ENCODE measurements around the gene PACS1.
A peak's percentile ranks its signal among the peaks of the same experiment; 100 is the strongest.
"Not testable (repeated sequence)": the region's sequence is repeated elsewhere in the genome, so short reads cannot be mapped to it uniquely, and the experiment has no call there.

The PACS1 gene

DNA sequence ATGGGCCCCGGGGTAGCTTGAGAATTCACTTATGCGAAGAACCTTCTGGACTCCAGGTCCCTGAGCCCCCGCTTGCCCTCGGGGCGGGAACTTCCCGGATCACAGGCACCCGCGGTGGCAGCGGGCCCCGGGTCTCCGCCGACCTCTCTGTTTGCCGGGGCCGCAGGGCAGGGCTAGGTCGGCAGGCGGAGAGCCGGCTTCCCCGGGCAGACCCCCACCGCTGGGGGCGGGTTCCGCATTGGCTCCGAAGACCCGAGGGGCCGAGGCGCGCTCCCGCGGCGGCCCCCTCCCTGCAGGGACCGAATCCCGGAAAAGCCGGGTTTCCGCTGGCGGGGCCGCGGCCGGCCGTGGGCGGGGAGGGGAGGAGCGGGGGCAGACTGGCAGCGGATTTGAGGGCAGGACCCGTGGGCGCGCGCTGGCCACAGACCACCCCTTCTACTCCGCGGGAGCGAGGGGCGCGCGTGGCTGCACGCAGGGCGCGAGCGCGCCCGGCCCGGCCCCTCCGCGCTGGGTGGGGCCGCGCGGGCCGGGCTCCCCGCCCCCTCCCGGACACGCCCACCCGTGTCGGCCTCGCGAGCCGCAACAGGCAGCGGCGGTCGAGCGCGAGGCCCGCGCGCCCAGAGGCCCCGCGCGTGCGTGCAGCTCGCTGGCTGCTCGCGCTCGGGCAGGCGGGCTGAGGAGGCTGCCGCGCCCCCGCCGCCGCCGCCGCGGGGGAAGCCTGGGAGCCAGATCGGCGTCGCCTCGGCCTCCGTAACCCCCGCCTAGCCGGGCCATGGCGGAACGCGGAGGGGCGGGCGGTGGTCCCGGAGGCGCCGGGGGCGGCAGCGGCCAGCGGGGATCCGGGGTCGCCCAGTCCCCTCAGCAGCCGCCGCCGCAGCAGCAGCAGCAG is at the start of gene PACS1:
PACS1 (plus strand) TSS at position 558 of the 889 bp plus-strand sequence; CDS start at position 773, 215 bp downstream.
- DNase-seq (ENCODE audit: low spot score), result peak; percentile 80

DNA sequence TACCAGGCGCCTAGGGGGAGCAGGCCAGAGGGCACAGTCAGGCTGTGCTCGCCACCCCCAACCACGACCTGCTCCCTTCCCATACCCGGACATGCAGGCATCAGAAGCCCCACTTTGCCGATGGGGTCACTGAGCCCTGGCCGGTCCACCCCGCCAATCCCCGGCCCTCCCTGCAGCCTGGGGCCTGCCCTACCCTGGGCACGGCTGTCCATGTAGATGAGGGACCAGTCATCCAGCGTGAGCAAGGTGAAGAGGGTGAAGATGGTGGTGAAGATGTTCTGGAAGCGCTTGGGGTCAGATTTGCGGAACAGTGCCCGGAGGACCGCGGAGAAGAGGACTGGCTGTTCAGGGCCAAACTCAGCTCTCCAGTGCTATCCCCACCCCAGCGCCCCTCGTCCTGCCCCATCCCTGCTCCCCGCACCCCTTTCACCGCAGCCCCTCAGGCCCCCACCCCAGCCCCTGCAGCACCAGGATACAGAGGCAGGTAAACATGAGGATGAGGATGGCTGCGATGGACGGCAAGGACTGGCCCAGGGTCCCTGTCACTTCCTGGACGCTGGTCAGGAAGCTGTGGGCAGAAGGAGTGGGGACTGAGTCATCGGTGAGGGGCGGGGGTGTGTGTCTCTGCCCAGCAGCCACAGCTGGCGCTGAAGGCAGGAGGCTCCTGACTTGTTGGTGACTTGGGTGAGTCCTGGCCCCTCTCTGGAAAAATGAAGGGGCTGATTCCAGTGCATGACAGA is 49.3 kb upstream of the PACS1 start:
- DNase-seq (ENCODE audit: low spot score), result no peak

DNA sequence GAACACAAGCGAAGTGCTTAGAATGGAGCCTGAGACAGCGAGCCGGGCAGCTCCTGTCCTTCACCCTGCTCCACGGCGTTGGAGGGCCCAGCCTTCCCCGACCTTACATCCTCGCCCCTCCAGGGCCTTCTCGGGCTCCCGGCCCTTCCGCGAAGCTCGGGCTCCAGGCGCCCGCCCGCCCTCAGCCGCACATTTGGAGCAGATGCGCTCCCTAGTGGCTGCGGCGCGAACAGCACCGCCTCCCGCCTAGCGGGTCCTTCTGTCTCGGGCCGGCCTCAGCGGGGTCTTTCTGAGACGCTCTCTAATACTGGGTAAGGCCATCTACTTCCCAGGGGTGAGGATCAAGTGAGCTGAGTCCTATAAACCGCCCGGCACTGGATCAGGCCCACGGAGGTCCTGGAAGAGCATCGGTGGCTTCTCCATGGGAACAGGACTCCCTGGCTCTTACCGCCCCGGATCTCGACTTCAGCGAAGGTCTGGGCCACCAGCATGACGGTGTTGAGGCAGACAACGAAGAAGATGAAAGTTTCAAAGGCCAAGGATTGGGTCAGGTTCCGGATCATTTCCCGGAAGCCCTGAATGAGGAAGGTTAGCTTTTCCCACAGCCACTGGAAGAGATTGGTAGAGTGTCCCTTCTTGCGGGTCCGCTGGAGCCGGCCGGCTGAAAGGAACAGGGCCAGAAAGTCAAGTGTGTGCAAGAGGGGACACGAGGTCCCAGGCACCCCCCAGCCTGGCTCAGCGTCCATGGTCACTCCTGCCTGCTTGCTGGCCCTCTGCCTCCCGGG is 47.5 kb upstream of the PACS1 start:
- peak; percentile 58 for DNase-seq (ENCODE audit: low spot score)

DNA sequence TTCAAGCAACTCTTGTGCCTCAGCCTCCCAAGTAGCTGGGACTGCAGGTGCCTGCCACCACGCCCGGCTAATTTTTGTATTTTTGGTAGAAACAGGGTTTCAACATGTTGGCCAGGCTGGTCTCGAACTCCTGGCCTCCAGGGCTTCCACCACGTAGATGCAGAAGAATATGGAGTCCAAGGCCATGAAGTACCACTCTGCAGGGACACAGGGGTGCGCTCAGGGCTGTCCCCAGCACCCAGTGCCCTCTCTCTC is 47.0 kb upstream of the PACS1 start:
- not testable (repeated sequence) for DNase-seq (ENCODE audit: low spot score)

DNA sequence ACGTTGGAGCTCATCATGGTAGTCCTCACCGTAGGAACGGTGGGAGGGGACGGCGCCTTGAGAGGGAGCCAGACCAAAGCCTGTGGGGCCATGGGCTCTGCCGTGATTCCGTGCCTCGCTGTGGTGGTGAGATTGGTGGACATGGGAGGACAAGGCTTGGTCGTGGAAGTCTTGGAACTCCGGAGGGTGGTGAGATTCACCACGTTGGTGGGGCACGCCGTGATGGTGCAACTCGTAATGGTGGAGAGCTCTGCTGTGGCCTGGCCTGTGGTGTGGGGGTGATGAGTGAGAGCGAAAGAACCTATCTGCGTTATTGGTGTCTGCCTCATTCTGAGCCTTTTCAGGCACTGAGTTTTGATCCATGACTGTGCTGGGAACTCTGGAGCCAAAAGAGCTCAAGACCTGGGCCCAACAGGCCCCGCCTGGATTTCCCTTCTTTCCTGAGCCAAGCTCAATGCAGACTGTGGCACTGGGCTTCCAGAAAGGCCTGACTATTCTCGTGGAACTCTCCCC is 44.0 kb upstream of the PACS1 start, which contains the start of gene CATSPER1:
CATSPER1 (minus strand) TSS at position 463 of the 513 bp plus-strand sequence; CDS start at position 363, 100 bp downstream.
- no peak for DNase-seq (ENCODE audit: low spot score)

DNA sequence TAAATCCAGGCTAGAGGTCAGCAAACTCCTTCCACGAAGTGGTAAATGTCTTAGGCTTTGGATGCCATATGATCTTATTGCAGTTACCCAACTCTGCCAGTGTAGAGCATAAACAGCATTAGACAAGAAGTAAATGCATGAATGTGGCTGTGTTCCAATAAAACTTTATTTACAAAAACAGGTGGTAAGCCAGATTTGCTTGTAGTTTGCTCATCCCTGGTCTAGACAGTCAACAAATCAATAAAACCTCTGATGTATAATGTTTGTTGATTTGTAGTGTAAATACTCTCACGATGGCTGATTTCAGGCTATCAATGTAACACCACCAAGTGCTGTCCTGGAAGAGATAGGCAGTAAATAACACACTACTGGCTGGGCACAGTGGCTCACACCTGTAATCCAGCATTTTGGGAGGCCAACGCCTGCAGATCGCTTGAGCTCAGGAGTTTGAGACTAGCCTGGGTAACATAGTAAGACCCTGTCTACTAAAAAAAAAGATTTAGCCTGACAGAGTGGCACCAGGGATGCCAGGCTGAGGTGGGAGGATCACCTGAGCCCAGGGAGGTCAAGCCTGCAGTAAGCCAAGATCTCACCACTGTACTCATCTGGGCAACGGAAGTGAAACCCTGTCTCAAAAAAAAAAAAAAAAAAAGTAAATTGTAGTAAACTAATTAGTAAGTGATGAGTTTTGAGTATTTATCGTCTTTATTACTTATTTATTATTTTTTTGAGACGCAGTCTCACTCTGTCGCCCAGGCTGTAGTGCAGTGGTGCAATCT is 36.9 kb upstream of the PACS1 start:
- DNase-seq (ENCODE audit: low spot score), result no peak

DNA sequence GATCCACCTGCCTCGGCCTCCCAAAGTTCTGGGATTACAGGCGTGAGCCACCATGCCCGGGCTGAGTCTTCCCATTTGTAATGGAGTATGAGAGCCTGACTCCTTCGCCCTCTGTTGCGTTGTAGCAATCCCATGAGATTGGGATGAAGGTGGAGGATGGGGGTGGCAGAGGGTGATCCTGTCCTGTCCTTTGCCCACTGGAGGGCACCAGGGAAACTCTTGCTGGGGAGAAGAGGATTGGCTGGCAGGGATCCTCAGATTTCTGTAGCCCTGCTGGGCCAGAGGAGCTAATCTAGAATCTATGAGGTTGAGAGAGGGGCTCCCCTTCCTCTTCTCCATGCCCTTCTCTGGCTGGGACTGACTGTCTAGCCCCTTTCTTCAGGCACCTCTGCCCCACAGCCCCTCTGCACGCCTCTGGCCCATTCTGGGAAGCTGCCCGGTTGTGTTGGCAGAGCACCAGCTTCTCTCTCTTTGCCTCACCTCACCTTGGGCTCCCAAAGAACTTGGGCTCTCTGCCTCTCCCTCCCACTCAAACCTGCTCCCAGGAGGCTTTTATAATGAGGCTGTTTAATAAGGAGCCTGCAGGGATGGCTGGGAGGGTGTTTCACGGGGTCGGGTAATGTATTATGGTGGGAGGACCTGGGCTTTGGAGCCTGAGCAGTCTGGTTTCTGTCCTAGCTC is 34.3 kb upstream of the PACS1 start:
- DNase-seq (ENCODE audit: low spot score), result no peak

DNA sequence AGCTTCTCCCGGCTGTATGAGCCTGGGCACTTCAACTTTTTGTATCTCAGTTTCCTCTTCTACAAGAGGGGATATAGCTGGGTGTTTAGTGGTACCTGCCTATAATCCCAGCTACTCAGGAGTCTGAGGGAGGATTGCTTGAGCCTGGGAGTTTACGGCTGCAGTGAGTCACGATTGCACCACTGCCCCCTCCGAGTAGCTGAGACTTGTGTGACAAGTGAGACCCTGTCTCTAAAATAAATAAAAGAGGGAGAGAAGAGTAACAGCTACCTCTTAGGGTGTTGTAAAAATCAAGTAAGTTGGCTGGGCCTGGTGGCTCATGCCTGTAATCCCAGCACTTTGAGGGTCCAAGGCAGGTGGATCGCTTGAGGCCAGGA is 33.8 kb upstream of the PACS1 start:
- DNase-seq (ENCODE audit: low spot score), result no peak

DNA sequence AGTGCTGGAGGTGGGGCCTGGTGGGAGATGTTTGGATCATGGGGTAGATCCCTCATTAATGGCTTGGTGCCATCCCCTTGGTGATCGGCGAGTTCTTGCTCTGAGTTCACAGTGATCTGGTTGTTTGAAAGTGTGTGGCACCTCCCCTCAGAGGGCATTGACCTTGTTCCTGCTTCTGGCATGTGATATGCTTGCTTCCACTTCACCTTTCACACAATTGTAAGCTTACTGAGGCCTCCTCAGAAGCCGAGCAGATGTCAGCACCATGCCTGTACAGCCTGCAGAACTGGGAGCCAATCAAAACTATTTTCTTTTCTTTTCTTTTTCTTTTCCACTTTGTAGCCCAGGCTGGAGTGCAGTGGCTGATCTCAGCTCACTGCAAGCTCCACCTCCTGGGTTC is 32.7 kb upstream of the PACS1 start:
- no peak for DNase-seq (ENCODE audit: low spot score)

DNA sequence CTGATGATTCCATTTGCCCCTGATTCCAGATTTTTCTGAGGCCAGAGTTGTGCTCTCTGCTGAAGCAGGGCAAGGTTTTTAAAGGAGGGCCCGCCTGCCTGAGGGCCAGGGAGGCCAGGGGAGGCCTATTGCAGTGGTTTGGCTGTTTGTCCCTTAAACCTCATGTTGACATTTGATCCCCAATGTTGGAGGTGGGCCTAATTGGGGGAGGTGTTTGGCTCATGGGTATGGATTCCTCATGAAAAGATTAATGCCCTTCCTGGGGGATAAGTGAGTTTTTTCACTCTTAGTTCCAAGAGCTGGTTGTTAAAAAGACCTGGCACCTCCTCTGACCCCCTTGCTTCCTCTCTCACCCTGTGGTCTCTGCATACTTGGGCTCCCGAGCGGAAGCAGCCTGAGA is 30.3 kb upstream of the PACS1 start:
- no peak for DNase-seq (ENCODE audit: low spot score)

DNA sequence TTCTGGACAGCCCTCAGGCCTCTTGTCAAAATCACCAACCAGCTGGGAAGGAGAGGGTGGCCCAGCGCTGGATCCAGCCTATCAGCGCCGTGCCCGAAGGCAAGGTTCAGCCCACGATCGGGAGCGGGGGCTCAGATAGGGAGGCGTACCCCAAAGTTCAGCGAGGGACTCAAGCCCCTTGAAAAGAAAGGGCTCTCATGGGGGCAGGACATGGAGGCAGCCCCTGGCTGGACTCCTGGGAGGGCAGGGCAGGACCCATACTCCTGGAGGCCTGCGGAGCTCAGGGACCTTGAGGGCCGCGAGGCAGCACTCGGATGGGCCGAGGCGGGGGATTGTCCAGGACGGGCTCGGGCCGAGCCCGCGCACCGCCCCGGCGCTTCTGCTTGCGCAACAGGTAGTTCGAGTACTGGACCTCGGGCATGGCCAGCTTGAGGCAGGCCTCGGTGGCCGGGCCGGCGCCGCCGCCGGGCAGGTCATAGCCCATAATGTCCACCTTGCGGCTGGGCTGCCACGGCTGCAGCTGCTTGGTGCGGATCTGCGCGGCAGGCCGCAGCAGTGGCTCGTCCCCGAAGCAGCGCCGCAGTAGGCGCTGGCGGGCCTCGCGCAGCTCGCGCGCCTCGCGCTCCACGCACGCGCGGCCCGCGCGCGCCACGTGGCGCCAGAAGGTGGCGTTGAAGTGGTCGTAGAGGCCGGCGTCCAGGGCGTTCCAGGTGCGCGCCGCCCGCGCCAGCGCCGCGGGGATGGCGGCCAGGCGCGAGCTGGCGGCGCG is 27.7 kb upstream of the PACS1 start:
- DNase-seq (ENCODE audit: low spot score), result no peak

DNA sequence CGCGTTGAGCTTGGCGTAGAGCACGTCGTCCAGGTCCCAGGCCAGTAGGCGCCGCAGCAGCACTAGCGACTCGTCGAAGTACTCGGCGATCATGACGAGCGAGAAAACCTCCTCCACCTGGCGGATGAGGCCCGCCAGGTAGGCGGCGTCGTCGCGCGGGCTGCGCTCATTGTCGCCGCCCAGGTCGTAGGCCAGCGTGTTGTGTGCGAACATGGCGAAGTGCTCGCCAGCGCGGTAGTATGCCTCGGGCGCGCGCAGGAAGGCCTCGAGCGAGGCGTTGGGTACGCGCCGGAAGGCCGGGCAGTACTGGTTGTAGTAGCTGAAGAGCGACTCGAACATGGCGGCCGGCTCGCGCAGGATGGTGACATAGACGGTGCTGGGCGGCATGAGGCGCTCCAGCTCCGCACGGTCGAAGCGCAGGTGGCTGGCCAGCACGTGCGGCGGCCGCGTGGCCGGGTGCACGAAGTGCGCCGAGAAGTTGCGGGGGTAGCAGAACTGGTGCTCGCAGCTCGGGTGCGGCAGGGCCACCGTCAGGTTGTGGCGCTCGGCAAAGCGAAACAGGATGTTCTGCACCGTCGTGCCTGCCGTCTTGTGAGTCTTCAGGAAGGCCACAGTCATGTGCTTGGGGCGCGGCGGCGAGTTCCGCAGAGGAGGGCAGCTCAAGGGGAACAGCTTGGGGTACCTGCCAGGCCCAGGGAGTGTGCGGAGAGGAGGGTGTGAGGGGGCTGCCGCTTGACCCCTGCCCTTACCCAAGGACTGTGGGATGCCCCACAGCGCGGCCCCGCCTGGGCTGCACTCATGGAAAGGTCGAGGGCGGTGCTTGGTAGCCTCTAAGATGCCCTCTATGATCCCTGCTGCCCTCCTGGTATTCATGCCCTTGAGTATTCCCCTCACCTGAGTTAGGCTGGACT is 26.8 kb upstream of the PACS1 start:
- no peak for DNase-seq (ENCODE audit: low spot score)

DNA sequence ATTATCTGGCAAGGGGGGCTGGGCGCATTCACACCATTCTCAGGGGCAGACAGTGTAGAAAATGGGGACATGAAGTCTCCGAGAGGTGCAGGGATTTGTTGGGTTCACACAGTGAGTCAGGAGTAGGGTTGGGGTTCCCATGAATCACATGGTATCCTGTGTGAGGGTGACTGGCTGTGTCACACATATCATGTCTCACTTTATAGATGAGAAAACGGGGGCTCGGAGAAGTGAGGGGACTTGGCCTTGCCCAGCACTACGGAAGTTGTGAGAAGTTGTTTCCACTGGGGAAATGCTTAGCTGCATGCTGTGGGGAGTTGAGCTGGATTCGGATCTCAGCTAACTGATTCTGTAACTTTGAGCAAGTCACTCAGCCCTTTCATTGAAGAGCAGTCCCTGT is 25.3 kb upstream of the PACS1 start:
- DNase-seq (ENCODE audit: low spot score), result no peak

DNA sequence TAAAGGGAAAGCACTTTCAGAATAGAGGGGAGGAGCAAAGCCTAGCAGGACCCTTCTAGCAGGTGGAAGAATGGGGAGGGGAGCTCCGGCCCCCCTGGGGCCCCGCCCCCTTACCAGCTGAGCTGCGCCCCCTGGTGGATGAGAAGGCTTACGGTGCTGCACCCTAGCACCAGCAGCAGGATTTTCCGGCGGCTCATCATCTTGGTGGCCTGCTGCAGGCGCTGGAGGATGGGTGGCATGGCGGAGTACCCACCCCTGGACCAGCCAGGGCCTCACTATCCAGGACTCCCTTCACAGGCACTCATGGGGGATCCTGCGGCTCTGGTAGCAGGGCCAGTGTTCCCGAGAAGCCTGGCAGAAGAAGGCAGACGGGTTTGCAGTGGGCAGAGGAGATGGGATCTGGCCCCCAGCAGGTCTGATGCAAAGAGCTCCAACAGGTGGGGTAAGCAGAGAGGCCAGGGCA is 24.9 kb upstream of the PACS1 start:
- DNase-seq (ENCODE audit: low spot score), result peak; percentile 89

DNA sequence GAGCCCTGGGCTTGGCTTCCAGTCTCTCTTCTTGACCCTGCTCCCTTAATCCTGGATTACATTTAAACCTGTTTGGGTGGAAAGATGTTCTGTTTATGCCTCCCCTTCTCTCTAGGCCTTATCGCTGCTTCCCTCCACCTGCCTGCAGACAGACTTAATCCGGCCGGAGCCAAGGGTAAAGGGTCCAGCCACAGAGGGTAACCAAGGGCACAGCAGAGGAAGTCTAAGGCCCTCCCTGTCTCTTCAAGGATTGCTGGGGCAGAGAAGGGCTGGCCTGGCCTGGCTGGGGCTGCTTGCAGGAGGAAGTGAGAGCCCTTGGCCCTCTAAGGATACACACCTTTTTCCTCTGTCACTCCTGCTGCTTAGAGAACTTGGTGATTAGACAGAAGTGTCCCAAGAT is 23.2 kb upstream of the PACS1 start:
- no peak for DNase-seq (ENCODE audit: low spot score)

DNA sequence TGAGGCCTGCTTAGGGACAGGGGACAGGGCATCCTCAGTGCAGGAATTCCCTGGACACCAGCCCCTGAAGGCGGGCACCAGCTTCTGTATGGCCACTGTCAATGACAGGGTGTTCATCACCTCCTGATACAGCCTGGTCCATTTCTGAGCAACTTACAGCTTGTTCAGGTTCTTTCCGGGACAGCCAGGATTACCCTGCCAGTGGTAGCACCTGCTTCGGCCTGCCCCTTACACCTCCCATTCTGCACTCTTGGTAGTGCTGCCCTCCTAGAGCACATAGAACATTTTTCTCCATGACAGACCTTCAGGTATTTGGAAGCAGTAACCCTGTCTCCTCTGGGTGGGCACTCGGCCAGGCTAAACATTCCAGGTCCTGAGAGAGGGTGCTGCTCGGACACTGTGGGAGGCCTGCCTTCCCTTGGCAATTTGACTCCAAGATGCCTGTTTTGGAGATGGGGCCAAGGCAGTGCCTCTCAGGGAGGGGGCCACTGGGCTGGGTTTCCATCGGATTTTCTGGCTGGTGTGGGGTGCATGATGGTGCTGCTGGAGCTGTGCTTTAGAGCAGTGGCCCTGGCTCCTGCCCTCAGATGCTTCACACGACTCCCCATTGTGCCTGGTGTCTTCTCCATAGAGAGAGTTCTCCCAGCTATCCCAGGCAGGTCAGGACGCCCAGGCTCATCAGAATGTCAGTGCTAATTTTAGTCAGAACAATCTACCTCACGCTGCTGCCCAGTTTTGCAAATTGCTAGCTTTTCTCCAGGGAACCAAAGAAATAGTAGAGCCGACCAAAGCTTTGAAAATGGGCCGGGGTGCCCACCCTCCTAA is 22.3 kb upstream of the PACS1 start:
- no peak for DNase-seq (ENCODE audit: low spot score)

DNA sequence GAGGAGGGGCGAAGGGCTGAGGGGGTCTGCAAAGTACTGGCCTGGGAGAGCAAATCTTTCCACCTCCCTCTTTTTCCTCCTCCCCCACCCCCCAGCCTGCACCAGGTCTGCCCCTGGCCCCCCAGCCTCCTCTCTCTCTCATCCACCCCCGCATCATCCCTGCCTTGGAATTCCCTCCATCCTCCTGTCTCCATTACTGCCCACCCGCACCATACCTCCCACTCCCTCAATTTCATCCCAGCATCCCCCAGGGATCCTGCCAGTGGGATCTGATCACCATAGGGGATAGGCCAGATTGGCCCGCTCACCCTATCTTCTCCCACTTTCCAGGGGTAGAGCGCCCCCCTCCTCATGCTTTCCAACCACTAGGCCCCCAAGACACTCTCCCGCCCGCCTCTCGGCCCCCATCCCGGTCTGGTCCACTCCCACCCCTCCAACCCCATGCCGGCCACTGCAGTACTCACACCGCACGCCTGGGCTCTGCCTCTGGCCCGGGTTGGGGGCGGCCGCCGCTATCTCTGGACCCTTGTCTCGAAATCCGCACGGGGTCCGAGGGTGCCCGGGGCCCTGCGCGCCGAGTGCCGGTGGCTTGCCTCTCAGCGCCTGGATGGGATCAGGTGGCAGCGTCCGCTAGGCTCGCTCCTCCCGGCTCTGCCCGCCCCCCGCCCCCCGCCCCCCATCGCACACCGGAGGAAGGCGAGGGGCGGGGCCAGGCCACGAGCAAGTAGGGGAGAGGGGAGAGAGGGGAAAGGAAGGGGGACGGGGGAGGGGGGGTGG is 21.3 kb upstream of the PACS1 start, which contains the start of gene GAL3ST3:
GAL3ST3 (minus strand) TSS at position 615 of the 777 bp plus-strand sequence. CDS start 3,746 bp downstream, outside the sequence.
- DNase-seq (ENCODE audit: low spot score), result no peak

Data from Ammon's horn (tissue), 1 donor.